ENCODE results near the gene RBM20. TPM values are rescaled to one million over a fixed set of nuclear protein-coding genes. Genes with fewer than 3 reads are reported as not detected.

RBM20 gene
- total RNA-seq, 3 donors from 2014 or later = 0.48 to 3.1 (median 1.6) TPM

DNA sequence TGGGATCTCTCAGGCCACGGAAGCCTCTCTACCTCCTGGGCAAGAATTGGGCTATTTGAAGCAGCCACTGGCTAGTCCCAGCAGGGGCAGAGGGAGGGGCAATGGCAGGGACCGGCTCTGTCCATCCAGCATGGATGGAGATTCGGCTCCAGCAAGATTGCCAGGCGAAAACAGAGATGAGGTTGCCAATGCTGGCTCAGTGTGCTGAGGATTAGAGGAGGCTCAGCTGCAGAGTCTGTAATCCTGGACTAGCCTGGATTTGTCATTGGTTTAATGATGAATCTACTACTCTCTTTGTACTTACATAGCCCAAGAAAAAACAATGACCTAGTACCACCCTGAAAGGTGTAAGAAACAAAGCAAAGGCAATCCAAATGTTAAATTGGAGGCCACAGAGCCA is 115.4 kb downstream of the RBM20 start:
- H3K9me3 ChIP-seq = no peaks in the 10 kb centered on the region
- H3K4me3 ChIP-seq = no peak overlapping the region
- H3K36me3 ChIP-seq = no peaks in the 10 kb centered on the region
- peaks cover 0 to 5% of the 10 kb centered on the region in 2 donors for H3K4me1 ChIP-seq
- no peak for TF ChIP-seq POLR2A (IDR thresholded peaks at IDR 0.05)
- TF ChIP-seq POLR2AphosphoS5 (IDR thresholded peaks at IDR 0.05) = no peak
- TF ChIP-seq, protein P1, sequence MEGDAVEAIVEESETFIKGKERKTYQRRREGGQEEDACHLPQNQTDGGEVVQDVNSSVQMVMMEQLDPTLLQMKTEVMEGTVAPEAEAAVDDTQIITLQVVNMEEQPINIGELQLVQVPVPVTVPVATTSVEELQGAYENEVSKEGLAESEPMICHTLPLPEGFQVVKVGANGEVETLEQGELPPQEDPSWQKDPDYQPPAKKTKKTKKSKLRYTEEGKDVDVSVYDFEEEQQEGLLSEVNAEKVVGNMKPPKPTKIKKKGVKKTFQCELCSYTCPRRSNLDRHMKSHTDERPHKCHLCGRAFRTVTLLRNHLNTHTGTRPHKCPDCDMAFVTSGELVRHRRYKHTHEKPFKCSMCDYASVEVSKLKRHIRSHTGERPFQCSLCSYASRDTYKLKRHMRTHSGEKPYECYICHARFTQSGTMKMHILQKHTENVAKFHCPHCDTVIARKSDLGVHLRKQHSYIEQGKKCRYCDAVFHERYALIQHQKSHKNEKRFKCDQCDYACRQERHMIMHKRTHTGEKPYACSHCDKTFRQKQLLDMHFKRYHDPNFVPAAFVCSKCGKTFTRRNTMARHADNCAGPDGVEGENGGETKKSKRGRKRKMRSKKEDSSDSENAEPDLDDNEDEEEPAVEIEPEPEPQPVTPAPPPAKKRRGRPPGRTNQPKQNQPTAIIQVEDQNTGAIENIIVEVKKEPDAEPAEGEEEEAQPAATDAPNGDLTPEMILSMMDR (IDR thresholded peaks at IDR 0.05) = no peak
- intact Hi-C loops (cut with DNase I; ENCODE audit: low total_unique reads) = no loop called here
- H3K27ac ChIP-seq = peak overlapping the region in 1 of 2 donors; percentile 27
- H3K27me3 ChIP-seq = no peaks in the 10 kb centered on the region
- DNase-seq (ENCODE audit: low spot score in 2 of 2) = no peak

DNA sequence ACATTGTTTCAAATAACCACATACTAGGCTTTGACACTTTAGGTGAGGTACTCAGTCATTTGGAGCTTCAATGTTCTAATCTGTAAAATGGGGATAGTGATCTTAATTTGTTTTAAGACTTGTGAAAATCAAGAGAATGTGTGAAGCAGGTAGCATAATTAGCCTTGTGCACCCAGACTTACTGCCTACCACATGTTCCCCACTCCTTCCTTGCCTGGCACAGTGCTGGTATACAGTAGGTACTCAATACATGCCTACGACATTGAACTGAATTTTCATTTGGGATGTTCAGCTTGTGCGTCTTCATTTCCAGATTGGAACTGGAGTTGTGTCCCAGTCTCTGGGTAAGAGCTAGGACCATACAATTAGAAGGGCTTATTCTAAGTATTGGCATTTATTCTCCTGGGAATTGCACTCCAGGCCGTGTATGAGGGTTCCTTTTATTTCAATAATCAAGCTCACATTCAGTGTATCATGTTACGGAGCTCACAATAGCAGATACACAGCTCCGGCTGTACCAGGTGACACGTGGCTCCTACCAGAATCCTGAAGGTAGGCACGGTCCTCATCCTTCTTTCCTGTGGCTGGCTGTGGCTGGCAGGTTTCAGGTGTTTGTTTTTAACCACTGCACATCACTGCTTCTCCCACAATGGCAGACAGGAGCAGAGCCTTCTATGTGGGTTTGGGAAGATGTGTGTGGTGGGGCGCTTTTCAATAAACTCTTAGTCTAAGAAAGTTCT is 118.1 kb downstream of the RBM20 start:
- TF ChIP-seq POLR2A (IDR thresholded peaks at IDR 0.05) = no peak
- TF ChIP-seq POLR2AphosphoS5 (IDR thresholded peaks at IDR 0.05) = no peak
- TF ChIP-seq, protein P1 (IDR thresholded peaks at IDR 0.05) = no peak
- Histone ChIP-seq H3K4me3 (no peak overlapping the region), H3K27me3 (no peaks in the 10 kb centered on the region), H3K9me3 (no peaks in the 10 kb centered on the region), H3K27ac (no peak overlapping the region), H3K4me1 (no peaks in the 10 kb centered on the region), H3K36me3 (no peaks in the 10 kb centered on the region)
- intact Hi-C loops (cut with DNase I; ENCODE audit: low total_unique reads) = no loop called here
- DNase-seq (ENCODE audit: low spot score in 2 of 2) = no peak

DNA sequence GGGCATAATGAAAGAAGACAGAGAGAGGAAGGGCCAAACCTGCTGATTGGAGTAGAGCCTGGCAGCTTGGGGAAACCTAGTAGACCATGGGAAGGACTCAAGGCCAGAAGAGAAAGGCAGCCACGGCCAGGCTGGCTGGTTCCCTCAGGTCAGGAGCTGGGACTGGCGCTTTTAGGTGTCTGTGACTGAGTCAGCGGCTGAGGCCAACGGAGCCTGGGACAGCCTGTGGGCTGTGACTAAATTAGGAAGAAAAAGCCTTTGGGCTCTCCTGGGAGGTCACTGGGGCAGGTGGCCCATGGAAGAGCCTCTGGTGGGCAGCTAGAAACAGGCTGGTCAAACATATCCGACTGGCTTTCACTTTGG is 118.7 kb downstream of the RBM20 start:
- Histone ChIP-seq H3K4me1 (no peaks in the 10 kb centered on the region), H3K27ac (no peak overlapping the region), H3K36me3 (no peaks in the 10 kb centered on the region), H3K9me3 (no peaks in the 10 kb centered on the region), H3K27me3 (no peaks in the 10 kb centered on the region), H3K4me3 (no peak overlapping the region)
- DNase-seq (ENCODE audit: low spot score in 2 of 2) = no peak
- intact Hi-C loops (cut with DNase I; ENCODE audit: low total_unique reads) = no loop called here
- TF ChIP-seq, protein P1 (IDR thresholded peaks at IDR 0.05) = no peak
- TF ChIP-seq POLR2AphosphoS5 (IDR thresholded peaks at IDR 0.05) (no peak), POLR2A (IDR thresholded peaks at IDR 0.05) (no peak)

DNA sequence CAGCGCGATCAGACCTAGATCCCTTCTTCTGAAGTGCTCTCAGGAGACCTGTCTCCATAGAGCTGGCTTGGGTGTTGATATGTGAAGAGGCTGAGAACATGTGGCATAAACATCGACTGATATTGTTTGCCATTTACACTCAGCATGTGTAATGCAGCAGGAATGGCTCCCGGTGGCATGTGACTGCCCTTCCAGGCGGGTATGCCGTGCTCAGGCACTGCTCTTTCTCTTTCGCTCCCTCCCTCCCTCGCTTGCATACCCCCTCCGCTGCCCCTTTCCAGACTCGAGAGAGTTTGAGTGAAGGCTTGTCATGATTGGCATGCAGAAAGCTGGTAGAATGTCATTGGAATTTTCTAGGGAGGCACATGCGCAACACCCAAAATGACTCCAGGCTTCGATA is 120.2 kb downstream of the RBM20 start:
- intact Hi-C loops (cut with DNase I; ENCODE audit: low total_unique reads) = no loop called here
- Histone ChIP-seq H3K27ac (no peak overlapping the region), H3K4me1 (no peaks in the 10 kb centered on the region), H3K27me3 (no peaks in the 10 kb centered on the region), H3K4me3 (no peak overlapping the region), H3K9me3 (no peaks in the 10 kb centered on the region), H3K36me3 (no peaks in the 10 kb centered on the region)
- no peak for DNase-seq (ENCODE audit: low spot score in 2 of 2)
- TF ChIP-seq, protein P1 (IDR thresholded peaks at IDR 0.05) = no peak
- no peak for TF ChIP-seq POLR2A (IDR thresholded peaks at IDR 0.05)
- TF ChIP-seq POLR2AphosphoS5 (IDR thresholded peaks at IDR 0.05) = no peak

DNA sequence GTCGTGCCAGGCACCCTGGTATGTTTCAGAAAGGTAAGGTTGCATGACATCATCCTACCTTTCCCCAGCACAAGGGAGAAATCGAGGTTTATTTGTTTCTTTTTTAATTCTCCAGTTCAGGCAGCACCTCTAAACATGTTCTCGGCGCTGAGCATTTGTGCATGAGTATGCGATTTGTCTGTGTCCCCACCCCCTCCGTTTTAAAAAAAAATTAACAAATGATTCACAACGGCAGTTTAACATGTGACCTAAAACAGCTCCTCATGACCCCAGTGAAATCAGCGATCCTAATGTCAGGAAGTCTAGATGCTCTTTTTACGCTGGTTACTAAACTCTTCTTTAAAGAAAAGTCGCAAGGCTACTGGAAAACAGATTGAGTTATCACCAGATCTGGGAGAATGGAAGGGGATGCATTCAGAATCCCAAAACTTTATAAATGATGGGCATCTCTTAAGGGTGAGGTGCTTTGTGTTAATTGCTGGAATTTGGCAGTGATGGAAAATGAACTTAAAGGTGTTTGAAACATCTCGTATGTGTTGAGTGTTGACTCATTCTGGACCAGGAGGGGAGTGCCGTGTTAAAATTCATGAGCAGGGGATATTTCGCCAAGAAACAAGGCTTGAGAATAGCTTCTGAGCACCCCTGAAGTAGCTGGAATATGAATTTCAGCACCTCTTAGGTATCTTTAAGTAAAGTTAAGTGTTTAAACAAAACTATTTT is 120.8 kb downstream of the RBM20 start:
- Histone ChIP-seq H3K4me3 (no peak overlapping the region), H3K9me3 (no peaks in the 10 kb centered on the region), H3K27me3 (no peaks in the 10 kb centered on the region), H3K4me1 (no peaks in the 10 kb centered on the region), H3K36me3 (no peaks in the 10 kb centered on the region), H3K27ac (no peak overlapping the region)
- no peak for DNase-seq (ENCODE audit: low spot score in 2 of 2)
- TF ChIP-seq POLR2AphosphoS5 (IDR thresholded peaks at IDR 0.05) = no peak
- TF ChIP-seq, protein P1 (IDR thresholded peaks at IDR 0.05) = no peak
- no peak for TF ChIP-seq POLR2A (IDR thresholded peaks at IDR 0.05)
- intact Hi-C loops (cut with DNase I; ENCODE audit: low total_unique reads) = no loop called here

Data from breast epithelium (tissue), 4 donors.